GM12878 (cell line): ENCODE results near the gene PTPMT1. TPM values are rescaled to one million over a fixed set of nuclear protein-coding genes. Genes with fewer than 3 reads are reported as not detected.

Source experiments
- ATAC-seq: fragments of 200-7000 bp; cut with Tn5 transposase; 3 replicates; pipeline ENCODE4 v1.9.1; 2020; ENCODE audit warnings: mild to moderate bottlenecking, moderate library complexity
- BruUV-seq: library from RNA; stranded (reverse); fragments of 400-500 nt; replicated peaks from 2 replicates; lab custom pipeline; 2021; lab: Mats Ljungman, UMichigan
- CTCF ChIA-PET: fragments of 300-600 bp; sonication (Branson Sonifier 250); formaldehyde crosslinking; extraction: SDS; loops from one replicate; lab custom pipeline; 2021; ENCODE audit warnings: inconsistent platforms; lab: Yijun Ruan, JAX
- POLR2A ChIA-PET: fragments of 350-600 bp; formaldehyde crosslinking; extraction: SDS; loops from one replicate; lab custom pipeline; 2021; ENCODE audit warnings: inconsistent platforms; lab: Charles Lee
- RAD21 ChIA-PET: fragments of 300-600 bp; sonication (Branson Sonifier 250); formaldehyde crosslinking; loops from one replicate; lab custom pipeline; 2023; ENCODE audit warnings: antibody characterized with exemption; ENCODE audit not compliant: unreplicated experiment; lab: Charles Lee
- SMC1A ChIA-PET: fragments of 300-600 bp; sonication (Branson Sonifier 250); formaldehyde crosslinking; loops from one replicate; lab custom pipeline; 2023; ENCODE audit not compliant: unreplicated experiment, uncharacterized antibody; lab: Charles Lee
- DNase-seq: peaks from one replicate; pipeline ENCODE4 v3.0.0-alpha.2; 2011; ENCODE audit warnings: low read depth, low spot score
- FAIRE-seq: peaks from 3 replicates; lab custom pipeline; 2011; peaks lifted over from hg19 to GRCh38; lab: Jason Lieb, UNC
- H2AFZ ChIP-seq: 2 replicates; pipeline ENCODE4 v1.6.0; 2011; ENCODE audit warnings: low read depth, low read length, control low read depth; ENCODE audit not compliant: control insufficient read depth
- H3K27ac ChIP-seq: 2 replicates; pipeline ENCODE4 v1.5.1; 2011; ENCODE audit warnings: control low read depth; ENCODE audit not compliant: control insufficient read depth, insufficient read depth
- H3K27me3 ChIP-seq, 2 experiments: replicated peaks in 1 of 2; 2 replicates each; pipeline versions ENCODE4 v1.6.0 to v1.6.1; 2011; ENCODE audit warnings: low read length in 1 of 2; ENCODE audit not compliant: control insufficient read depth in 2 of 2, insufficient read depth in 2 of 2
- H3K36me3 ChIP-seq, 2 experiments: 2 replicates each; pipeline ENCODE4 v1.5.1; 2011; ENCODE audit warnings: low read length in 1 of 2; ENCODE audit not compliant: control insufficient read depth in 2 of 2, insufficient read depth in 2 of 2
- H3K4me1 ChIP-seq: 2 replicates; pipeline ENCODE4 v1.6.1; 2011; ENCODE audit warnings: mild to moderate bottlenecking, low read length, moderate library complexity, mixed read lengths; ENCODE audit not compliant: control insufficient read depth, insufficient read depth
- H3K4me2 ChIP-seq: 2 replicates; pipeline ENCODE4 v1.6.0; 2011; ENCODE audit warnings: control low read depth; ENCODE audit not compliant: control insufficient read depth, insufficient read depth
- H3K4me3 ChIP-seq: fragments of 200-600 bp; sonication (generic); 2 replicates; pipeline ENCODE4 v1.5.1; 2016
- H3K79me2 ChIP-seq: 2 replicates; pipeline ENCODE4 v1.6.0; 2011; ENCODE audit warnings: low read length; ENCODE audit not compliant: control insufficient read depth, insufficient read depth
- H3K9ac ChIP-seq: 2 replicates; pipeline ENCODE4 v1.8.0; 2011; ENCODE audit warnings: low read length, control low read depth, mixed read lengths; ENCODE audit not compliant: control insufficient read depth, insufficient read depth
- H3K9me3 ChIP-seq: replicated peaks from 3 replicates; pipeline ENCODE4 v1.5.1; 2011; ENCODE audit warnings: mild to moderate bottlenecking, low read length; ENCODE audit not compliant: control insufficient read depth, insufficient read depth
- H4K20me1 ChIP-seq: 2 replicates; pipeline ENCODE4 v1.6.0; 2011; ENCODE audit not compliant: control insufficient read depth, insufficient read depth
- ASH2L ChIP-seq: fragments of 300-600, 200-600 bp; sonication (generic); IDR thresholded peaks from 2 replicates; pipeline ENCODE4 v1.6.1; 2017; ENCODE audit warnings: low read depth, mild to moderate bottlenecking, borderline replicate concordance
- BMI1 ChIP-seq: fragments of 450-650 bp; IDR thresholded peaks from 2 replicates; pipeline ENCODE4 v1.6.1; 2016; ENCODE audit warnings: mild to moderate bottlenecking, moderate library complexity, borderline replicate concordance
- BRCA1 ChIP-seq: IDR thresholded peaks from 2 replicates; pipeline ENCODE4 v1.6.1; 2011; ENCODE audit warnings: low read depth, low read length, improper control_type of control experiment
- CBX3 ChIP-seq: fragments of 200-600 bp; sonication (generic); IDR thresholded peaks from 2 replicates; pipeline ENCODE4 v1.6.1; 2016; ENCODE audit warnings: low read depth, borderline replicate concordance
- EZH2 ChIP-seq: IDR thresholded peaks from 2 replicates; pipeline ENCODE4 v1.6.1; 2012; ENCODE audit warnings: low read depth, mild to moderate bottlenecking, control low read depth, inconsistent platforms, low read length, borderline replicate concordance; ENCODE audit not compliant: control insufficient read depth
- FOXK2 ChIP-seq: fragments of 450-650 bp; IDR thresholded peaks from 2 replicates; pipeline ENCODE4 v1.6.1; 2017; ENCODE audit warnings: mild to moderate bottlenecking, moderate library complexity
- HDAC6 ChIP-seq: fragments of 200-600 bp; sonication (generic); IDR thresholded peaks from one replicate; pipeline ENCODE4 v1.8.0; 2017; ENCODE audit warnings: antibody characterized with exemption; ENCODE audit not compliant: unreplicated experiment
- LARP7 ChIP-seq: fragments of 450-650 bp; IDR thresholded peaks from 2 replicates; pipeline ENCODE4 v1.6.1; 2017; ENCODE audit warnings: mild to moderate bottlenecking
- MEF2B ChIP-seq: fragments of 450-650 bp; IDR thresholded peaks from 2 replicates; pipeline ENCODE4 v1.6.1; 2018; ENCODE audit warnings: mild to moderate bottlenecking, moderate library complexity; ENCODE audit not compliant: partially characterized antibody, poor library complexity, severe bottlenecking
- MXI1 ChIP-seq: fragments of 150-350 bp; IDR thresholded peaks from 2 replicates; pipeline ENCODE4 v1.6.1; 2011; ENCODE audit warnings: low read depth, mild to moderate bottlenecking, inconsistent platforms, low read length, improper control_type of control experiment
- NFIC ChIP-seq: IDR thresholded peaks from 2 replicates; pipeline ENCODE4 v1.6.1; 2012; ENCODE audit warnings: low read depth, mild to moderate bottlenecking, inconsistent platforms, low read length, moderate library complexity
- POLR2AphosphoS2 ChIP-seq: IDR thresholded peaks from 2 replicates; pipeline ENCODE4 v1.6.1; 2011; ENCODE audit warnings: low read depth, mild to moderate bottlenecking, low read length, improper control_type of control experiment, moderate library complexity
- POLR2AphosphoS5 ChIP-seq: IDR thresholded peaks from 2 replicates; pipeline ENCODE4 v1.6.1; 2011; ENCODE audit warnings: mild to moderate bottlenecking, low read length, inconsistent platforms
- RELA ChIP-seq: fragments of 450-650 bp; IDR thresholded peaks from 2 replicates; pipeline ENCODE4 v1.8.0; 2014; ENCODE audit warnings: borderline replicate concordance; ENCODE audit not compliant: partially characterized antibody
- SMARCA5 ChIP-seq: fragments of 450-650 bp; IDR thresholded peaks from 2 replicates; pipeline ENCODE4 v1.6.1; 2017; ENCODE audit warnings: mild to moderate bottlenecking
- STAT1 ChIP-seq: fragments of 450-650 bp; conservative IDR thresholded peaks from 2 replicates; pipeline ENCODE4 v1.6.1; 2014; ENCODE audit warnings: antibody characterized with exemption, mild to moderate bottlenecking
- SUZ12 ChIP-seq: fragments of 200-600 bp; sonication (generic); IDR thresholded peaks from one replicate; pipeline ENCODE4 v1.6.1; 2018; ENCODE audit warnings: antibody characterized with exemption, mild to moderate bottlenecking; ENCODE audit not compliant: unreplicated experiment
- TARDBP ChIP-seq: IDR thresholded peaks from 2 replicates; pipeline ENCODE4 v1.6.1; 2016; ENCODE audit warnings: borderline replicate concordance
- TCF7 ChIP-seq: IDR thresholded peaks from 2 replicates; pipeline ENCODE4 v1.6.1; 2014; ENCODE audit warnings: antibody characterized with exemption, borderline replicate concordance
- WGBS: methylation state at CpG from one replicate; pipeline ENCODE4 v1.1.6; 2016; ENCODE audit warnings: low lambda C conversion rate; ENCODE audit not compliant: insufficient replicate concordance, insufficient coverage; ENCODE audit errors: missing lambda C conversion rate; 5-methylcytosine and 5-hydroxymethylcytosine counted together
- in situ Hi-C: fragments of 300-500 bp; cut with MboI; formaldehyde crosslinking; loops from 9 replicates; pipeline ENCODE4 v1.14.3; 2018; ENCODE audit warnings: mixed read lengths
- intact Hi-C: fragments of 100-400 bp; cut with micrococcal nuclease; formaldehyde crosslinking; loops from one replicate; pipeline ENCODE4 v1.14.2; 2022; ENCODE audit not compliant: unreplicated experiment
- polyA plus RNA-seq, 11 experiments: library from polyadenylated mRNA; depleted of rRNA in 4 of 11; unstranded in 6 of 11; stranded (reverse) in 5 of 11; fragments of >200 nt; fragmentation: Nextera tagmentation in 4 of 11; fragmentation: Illumina TruSeq in 1 of 11; extraction: Ambion mirVana in 4 of 11; extraction: Trizol in 1 of 11; gene quantifications; 1 replicate in 1 of 11; 2 replicates in 10 of 11; pipeline versions ENCODE4 v1.2.1 to v1.2.3, GENCODE V29; 2011 to 2016; ENCODE audit warnings: inconsistent platforms in 2 of 11, missing spikeins in 2 of 11, low read depth in 1 of 11
- total RNA-seq, 4 experiments: library from RNA; depleted of rRNA in 3 of 4; stranded (reverse); fragments of >200 nt in 3 of 4; fragmentation: Illumina TruSeq in 1 of 4; extraction: Trizol in 1 of 4; gene quantifications; 2 replicates each; pipeline versions ENCODE4 v1.2.1 to v1.2.3, GENCODE V29; 2013 to 2021
- TF ChIP-seq, protein P1 (sequence below): IDR thresholded peaks from 2 replicates; pipeline ENCODE4 v1.6.1; 2012; ENCODE audit warnings: low read depth, low read length, improper control_type of control experiment
- TF ChIP-seq, protein P2 (sequence below): IDR thresholded peaks from 2 replicates; pipeline ENCODE4 v1.6.1; 2011; ENCODE audit warnings: borderline replicate concordance, low read depth, mild to moderate bottlenecking, moderate library complexity, mixed read lengths, low read length; ENCODE audit not compliant: insufficient read depth; ENCODE audit errors: extremely low read length
- TF ChIP-seq, protein P3 (sequence below): IDR thresholded peaks from 2 replicates; pipeline ENCODE4 v1.6.1; 2011; ENCODE audit warnings: low read depth, low read length, improper control_type of control experiment, borderline replicate concordance
- TF ChIP-seq, protein P4 (sequence below): fragments of 450-650 bp; IDR thresholded peaks from 2 replicates; pipeline ENCODE4 v1.6.1; 2017; ENCODE audit warnings: low read depth, mild to moderate bottlenecking, moderate library complexity

PTPMT1 gene
- total and polyA plus RNA-seq, 10 of the 15 experiments (the other 5 are each of a cell fraction or from before 2014, with no cell fraction given) = 12.0 to 116 (median 58.2) TPM

DNA sequence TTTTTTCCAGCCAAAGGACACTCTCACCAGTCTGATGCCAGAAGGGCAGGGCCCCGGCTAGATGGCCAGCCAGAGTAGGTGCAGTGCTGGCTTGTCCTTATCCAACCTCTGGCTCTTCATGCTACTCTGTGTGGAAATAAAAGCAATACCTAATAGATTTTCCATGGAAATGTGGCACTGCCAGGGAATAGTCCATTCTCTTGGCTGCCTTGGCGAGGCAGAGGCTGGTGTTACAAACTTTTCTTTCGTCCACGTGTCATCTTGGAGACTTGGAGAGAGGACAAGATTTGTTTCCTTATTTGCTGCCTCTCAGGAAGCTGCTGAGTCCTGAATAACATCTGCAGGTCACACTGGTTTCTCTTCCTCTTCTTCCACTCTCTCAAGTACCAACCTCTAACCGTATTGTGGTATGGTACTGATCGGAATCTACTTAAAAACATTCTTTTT, 46.0 kb downstream of the PTPMT1 start:
- no peaks in the 10 kb centered on the region for H3K9me3 ChIP-seq
- DNase-seq (peak; percentile 42), FAIRE-seq (peak; percentile 85), ATAC-seq (peak; percentile 93)
- H3K27ac ChIP-seq = no peak overlapping the region
- H3K36me3 ChIP-seq = no peaks in the 10 kb centered on the region
- no peaks in the 10 kb centered on the region for H3K79me2 ChIP-seq
- no peaks in the 10 kb centered on the region; a peak in 1 of 4 replicates for H3K27me3 ChIP-seq
- BruUV-seq = no TSS peak
- peak overlapping the region; percentile 44; the same call in 1 of the 2 replicates for H3K4me2 ChIP-seq
- no peak overlapping the region; the same call in 1 of the 2 replicates for H3K4me3 ChIP-seq
- ChIA-PET POLR2A (no interaction called here), CTCF (interaction anchor here (0.6 kb wide), 1 partner anchor 20 kb away, joined by 3 read pairs; no protein-coding TSS in a partner anchor), SMC1A (no interaction called here), RAD21 (interaction anchor here (1.0 kb wide), 1 partner anchor 82 kb away, joined by 3 read pairs; no protein-coding TSS in a partner anchor)
- 44% methylated on average over 6 of the region's 6 CpGs for WGBS
- no peak overlapping the region for H3K9ac ChIP-seq
- peak overlapping the region; percentile 9; the same call in 1 of the 2 replicates for H2AFZ ChIP-seq
- H4K20me1 ChIP-seq = no peaks in the 10 kb centered on the region
- H3K4me1 ChIP-seq = peaks cover 8% of the 10 kb centered on the region
- intact Hi-C loops (no loop called here), in situ Hi-C loops (no loop called here)
- TF ChIP-seq MEF2B (peak; percentile 22), BMI1 (no peak), MXI1 (no peak), STAT1 (no peak), EZH2 (no peak), SUZ12 (no peak), POLR2AphosphoS2 (no peak), FOXK2 (no peak), HDAC6 (no peak), CBX3 (no peak), TARDBP (no peak), POLR2AphosphoS5 (no peak), NFIC (no peak), ASH2L (no peak), RELA (no peak), SMARCA5 (no peak), BRCA1 (no peak), TCF7 (no peak), LARP7 (no peak)
- TF ChIP-seq, protein P1, sequence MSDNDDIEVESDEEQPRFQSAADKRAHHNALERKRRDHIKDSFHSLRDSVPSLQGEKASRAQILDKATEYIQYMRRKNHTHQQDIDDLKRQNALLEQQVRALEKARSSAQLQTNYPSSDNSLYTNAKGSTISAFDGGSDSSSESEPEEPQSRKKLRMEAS = no peak
- TF ChIP-seq, protein P2, sequence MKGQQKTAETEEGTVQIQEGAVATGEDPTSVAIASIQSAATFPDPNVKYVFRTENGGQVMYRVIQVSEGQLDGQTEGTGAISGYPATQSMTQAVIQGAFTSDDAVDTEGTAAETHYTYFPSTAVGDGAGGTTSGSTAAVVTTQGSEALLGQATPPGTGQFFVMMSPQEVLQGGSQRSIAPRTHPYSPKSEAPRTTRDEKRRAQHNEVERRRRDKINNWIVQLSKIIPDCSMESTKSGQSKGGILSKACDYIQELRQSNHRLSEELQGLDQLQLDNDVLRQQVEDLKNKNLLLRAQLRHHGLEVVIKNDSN = no peak
- TF ChIP-seq, protein P3, sequence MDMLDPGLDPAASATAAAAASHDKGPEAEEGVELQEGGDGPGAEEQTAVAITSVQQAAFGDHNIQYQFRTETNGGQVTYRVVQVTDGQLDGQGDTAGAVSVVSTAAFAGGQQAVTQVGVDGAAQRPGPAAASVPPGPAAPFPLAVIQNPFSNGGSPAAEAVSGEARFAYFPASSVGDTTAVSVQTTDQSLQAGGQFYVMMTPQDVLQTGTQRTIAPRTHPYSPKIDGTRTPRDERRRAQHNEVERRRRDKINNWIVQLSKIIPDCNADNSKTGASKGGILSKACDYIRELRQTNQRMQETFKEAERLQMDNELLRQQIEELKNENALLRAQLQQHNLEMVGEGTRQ = no peak
- TF ChIP-seq, protein P4, sequence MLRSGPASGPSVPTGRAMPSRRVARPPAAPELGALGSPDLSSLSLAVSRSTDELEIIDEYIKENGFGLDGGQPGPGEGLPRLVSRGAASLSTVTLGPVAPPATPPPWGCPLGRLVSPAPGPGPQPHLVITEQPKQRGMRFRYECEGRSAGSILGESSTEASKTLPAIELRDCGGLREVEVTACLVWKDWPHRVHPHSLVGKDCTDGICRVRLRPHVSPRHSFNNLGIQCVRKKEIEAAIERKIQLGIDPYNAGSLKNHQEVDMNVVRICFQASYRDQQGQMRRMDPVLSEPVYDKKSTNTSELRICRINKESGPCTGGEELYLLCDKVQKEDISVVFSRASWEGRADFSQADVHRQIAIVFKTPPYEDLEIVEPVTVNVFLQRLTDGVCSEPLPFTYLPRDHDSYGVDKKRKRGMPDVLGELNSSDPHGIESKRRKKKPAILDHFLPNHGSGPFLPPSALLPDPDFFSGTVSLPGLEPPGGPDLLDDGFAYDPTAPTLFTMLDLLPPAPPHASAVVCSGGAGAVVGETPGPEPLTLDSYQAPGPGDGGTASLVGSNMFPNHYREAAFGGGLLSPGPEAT = no peak
